ENCODE results near the gene ZSCAN9.

DNA sequence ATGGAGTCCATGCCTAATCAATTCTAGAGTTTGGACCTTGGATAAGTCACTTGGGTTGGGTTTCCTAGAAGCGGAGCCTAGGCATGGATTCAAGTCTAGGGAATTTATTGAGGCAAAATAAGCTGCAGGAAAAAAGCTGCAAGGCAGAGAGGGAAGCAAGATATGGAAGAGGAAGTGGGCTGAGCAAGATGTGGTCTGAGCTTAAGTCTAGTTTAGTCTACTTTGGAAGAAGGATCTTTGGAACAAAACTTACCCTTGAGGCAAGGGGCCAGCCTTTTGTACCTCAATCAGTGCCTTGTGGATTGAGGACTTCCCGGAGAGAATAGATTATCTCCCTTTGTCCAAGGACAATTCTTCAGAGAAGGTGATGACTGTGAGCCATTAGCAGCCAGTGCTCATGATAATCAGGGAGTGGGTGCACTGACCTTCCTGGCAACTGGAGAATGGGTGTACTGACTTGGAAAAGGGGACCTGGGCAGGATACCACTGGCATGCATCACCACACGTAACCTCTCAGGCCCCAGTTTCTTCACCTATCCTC, 10.9 kb downstream of the ZSCAN9 start:
- TF ChIP-seq, protein P1, sequence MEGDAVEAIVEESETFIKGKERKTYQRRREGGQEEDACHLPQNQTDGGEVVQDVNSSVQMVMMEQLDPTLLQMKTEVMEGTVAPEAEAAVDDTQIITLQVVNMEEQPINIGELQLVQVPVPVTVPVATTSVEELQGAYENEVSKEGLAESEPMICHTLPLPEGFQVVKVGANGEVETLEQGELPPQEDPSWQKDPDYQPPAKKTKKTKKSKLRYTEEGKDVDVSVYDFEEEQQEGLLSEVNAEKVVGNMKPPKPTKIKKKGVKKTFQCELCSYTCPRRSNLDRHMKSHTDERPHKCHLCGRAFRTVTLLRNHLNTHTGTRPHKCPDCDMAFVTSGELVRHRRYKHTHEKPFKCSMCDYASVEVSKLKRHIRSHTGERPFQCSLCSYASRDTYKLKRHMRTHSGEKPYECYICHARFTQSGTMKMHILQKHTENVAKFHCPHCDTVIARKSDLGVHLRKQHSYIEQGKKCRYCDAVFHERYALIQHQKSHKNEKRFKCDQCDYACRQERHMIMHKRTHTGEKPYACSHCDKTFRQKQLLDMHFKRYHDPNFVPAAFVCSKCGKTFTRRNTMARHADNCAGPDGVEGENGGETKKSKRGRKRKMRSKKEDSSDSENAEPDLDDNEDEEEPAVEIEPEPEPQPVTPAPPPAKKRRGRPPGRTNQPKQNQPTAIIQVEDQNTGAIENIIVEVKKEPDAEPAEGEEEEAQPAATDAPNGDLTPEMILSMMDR (conservative IDR thresholded peaks at IDR 0.05 in 1 of 2, IDR thresholded peaks at IDR 0.05 in 1 of 2; ENCODE audit: extremely low read depth in 1 of 2, insufficient read depth in 1 of 2, low read depth in 1 of 2, low read length in 2 of 2), result no peak
- no peak for TF ChIP-seq EZH2 (IDR thresholded peaks at IDR 0.05; ENCODE audit: borderline replicate concordance, low read length)
